Testis (tissue), 2 donors: ENCODE data around the gene SASS6.
"Not testable (repeated sequence)": the region's sequence is repeated elsewhere in the genome, so short reads cannot be mapped to it uniquely, and the experiment has no call there.

Experiments
- POLR2A ChIP-seq: fragments of 450-650 bp; IDR thresholded peaks from one replicate; pipeline ENCODE4 v1.6.1; 2017; ENCODE audit warnings: antibody characterized with exemption, mild to moderate bottlenecking, moderate library complexity
- TF ChIP-seq, protein P1 (sequence below), 3 experiments: fragments of 450-650 bp in 2 of 3; fragments of 200-600 bp in 1 of 3; sonication (generic) in 1 of 3; IDR thresholded peaks; one replicate each; pipeline ENCODE4 v1.5.1; 2016 to 2019; ENCODE audit warnings: antibody characterized with exemption in 3 of 3, mild to moderate bottlenecking in 2 of 3, moderate library complexity in 1 of 3

DNA sequence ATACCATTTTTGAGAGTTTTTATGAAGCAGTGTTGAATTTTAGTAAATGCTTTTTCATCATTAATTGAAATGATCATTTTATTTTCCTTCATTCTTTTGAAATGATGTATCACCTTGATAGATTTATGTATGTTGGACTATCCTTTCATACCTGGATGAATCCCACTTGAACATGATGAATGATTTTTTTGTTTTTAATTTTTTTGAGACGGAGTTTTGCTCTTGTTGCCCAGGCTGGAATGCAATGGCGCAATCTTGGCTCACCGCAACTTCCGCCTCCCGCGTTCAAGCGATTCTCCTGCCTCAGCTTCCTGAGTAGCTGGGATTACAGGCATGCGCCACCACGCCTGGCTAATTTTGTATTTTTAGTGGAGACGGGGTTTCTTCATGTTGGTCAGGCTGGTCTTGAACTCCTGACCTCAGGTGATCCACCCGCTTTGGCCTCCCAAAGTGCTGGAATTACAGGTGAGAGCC lies 85.5 kb downstream of the SASS6 start:
- TF ChIP-seq, protein P1, sequence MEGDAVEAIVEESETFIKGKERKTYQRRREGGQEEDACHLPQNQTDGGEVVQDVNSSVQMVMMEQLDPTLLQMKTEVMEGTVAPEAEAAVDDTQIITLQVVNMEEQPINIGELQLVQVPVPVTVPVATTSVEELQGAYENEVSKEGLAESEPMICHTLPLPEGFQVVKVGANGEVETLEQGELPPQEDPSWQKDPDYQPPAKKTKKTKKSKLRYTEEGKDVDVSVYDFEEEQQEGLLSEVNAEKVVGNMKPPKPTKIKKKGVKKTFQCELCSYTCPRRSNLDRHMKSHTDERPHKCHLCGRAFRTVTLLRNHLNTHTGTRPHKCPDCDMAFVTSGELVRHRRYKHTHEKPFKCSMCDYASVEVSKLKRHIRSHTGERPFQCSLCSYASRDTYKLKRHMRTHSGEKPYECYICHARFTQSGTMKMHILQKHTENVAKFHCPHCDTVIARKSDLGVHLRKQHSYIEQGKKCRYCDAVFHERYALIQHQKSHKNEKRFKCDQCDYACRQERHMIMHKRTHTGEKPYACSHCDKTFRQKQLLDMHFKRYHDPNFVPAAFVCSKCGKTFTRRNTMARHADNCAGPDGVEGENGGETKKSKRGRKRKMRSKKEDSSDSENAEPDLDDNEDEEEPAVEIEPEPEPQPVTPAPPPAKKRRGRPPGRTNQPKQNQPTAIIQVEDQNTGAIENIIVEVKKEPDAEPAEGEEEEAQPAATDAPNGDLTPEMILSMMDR (IDR thresholded peaks at IDR 0.05), result not testable (repeated sequence)
- TF ChIP-seq POLR2A, result not testable (repeated sequence)
